H1 (cell line): ENCODE data around the gene INPP5B. TPM values are rescaled to one million over a fixed set of nuclear protein-coding genes. Genes with fewer than 3 reads are reported as not detected.

ENCODE experiments used
- polyA plus RNA-seq, 7 experiments: library from polyadenylated mRNA; depleted of rRNA in 3 of 7; stranded (reverse) in 5 of 7; unstranded in 2 of 7; fragments of >200 nt in 5 of 7; fragments of 200-250 nt in 2 of 7; gene quantifications; 1 replicate in 5 of 7; 2 replicates in 1 of 7; 4 replicates in 1 of 7; pipeline versions ENCODE4 v1.2.1 to v1.2.3, GENCODE V29; 2011 to 2013; ENCODE audit warnings: missing spikeins in 2 of 7, mixed read lengths in 2 of 7
- total RNA-seq: library from RNA; stranded (reverse); fragmentation: NEBNext Ultra II Directional; extraction: Animal tissue kit (Norgen Biotek cat#: 25700); gene quantifications from 2 replicates; pipeline ENCODE4 v1.2.1, GENCODE V29; 2021
- TF ChIP-seq, protein P1 (sequence below): IDR thresholded peaks from 2 replicates; pipeline ENCODE4 v1.6.1; 2012; ENCODE audit warnings: inconsistent platforms

The INPP5B gene
- total and polyA plus RNA-seq, 2 of the 8 experiments (the other 6 are each of a cell fraction or from before 2014, with no cell fraction given): 14.0 to 23.7 TPM

DNA sequence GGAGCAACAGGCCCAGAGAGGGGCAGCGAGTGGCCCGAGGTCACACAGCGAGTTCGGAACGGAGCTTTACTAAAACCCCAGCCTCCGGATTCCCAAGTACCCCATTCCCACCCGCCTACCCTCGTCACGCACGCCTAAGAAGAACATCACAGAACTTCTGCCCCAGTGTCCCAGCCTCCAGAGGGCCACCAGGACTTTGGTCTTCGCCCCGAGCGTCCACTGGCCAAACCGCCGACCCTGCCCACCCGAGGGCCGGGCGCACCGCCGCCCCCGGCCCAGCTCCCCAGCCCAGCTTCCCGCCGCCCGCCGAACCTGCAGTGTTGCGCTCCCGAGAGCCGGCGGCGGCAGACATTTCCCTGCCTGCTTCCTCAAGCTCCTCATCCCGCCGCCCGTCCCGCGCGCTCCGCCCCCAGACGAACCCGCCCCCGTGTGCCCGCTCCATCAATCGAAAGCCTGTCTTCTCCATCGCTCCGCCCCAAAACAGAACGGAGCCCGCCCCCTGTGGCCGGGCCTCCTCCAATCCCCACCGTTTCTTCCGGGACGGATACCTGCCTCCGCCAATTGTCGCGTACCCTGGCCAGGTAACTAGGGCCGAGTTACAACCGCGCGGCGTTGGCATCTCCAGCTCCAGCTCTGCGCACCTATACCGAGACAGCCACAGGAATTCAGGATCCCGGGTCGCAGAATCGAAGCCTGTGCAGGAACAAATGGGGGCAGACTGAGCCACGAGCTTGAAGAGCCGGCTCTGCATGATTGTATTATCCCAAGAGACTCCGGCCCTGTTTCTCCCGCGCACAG lies 15.3 kb downstream of the INPP5B start (continued):
- TF ChIP-seq, protein P1, sequence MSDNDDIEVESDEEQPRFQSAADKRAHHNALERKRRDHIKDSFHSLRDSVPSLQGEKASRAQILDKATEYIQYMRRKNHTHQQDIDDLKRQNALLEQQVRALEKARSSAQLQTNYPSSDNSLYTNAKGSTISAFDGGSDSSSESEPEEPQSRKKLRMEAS: peak; percentile 26; the same call in 1 of the 2 replicates
- TF ChIP-seq, all 59 proteins: peak for 19
